ENCODE data around the gene FAM174C.
A peak's percentile ranks its signal among the peaks of the same experiment; 100 is the strongest.
"Not testable (repeated sequence)": the region's sequence is repeated elsewhere in the genome, so short reads cannot be mapped to it uniquely, and the experiment has no call there.

Gene FAM174C

GRCh38 chr19:1245494-1246264 lies 29.7 kb upstream of the FAM174C start:
- no peaks in the 10 kb centered on the region for H4K20me1 ChIP-seq (ENCODE audit: low read depth, low read length)
- H3F3A ChIP-seq (ENCODE audit: insufficient read depth) = peaks cover 25% of the 10 kb centered on the region; the same call in 1 of the 2 replicates
- H3K9ac ChIP-seq (ENCODE audit: low read length) = no peak overlapping the region
- H3K9me3 ChIP-seq (ENCODE audit: insufficient read depth, low read length) = no peaks in the 10 kb centered on the region
- no peaks in the 10 kb centered on the region for H3K9me2 ChIP-seq (replicated peaks; ENCODE audit: insufficient read depth, low read length)
- peaks cover 16% of the 10 kb centered on the region for H3K79me2 ChIP-seq (ENCODE audit: insufficient read depth, low read length)
- H3K27ac ChIP-seq (ENCODE audit: low read depth, low read length) = peak overlapping the region; percentile 31; the same call in 1 of the 2 replicates
- no peak overlapping the region for H2AFZ ChIP-seq (ENCODE audit: low read depth, low read length, severe bottlenecking)
- TF ChIP-seq CTCF (IDR thresholded peaks at IDR 0.05; ENCODE audit: insufficient read depth, low read length, poor library complexity, severe bottlenecking) (no peak), EZH2phosphoT487 (conservative IDR thresholded peaks at IDR 0.05; ENCODE audit: low read length) (no peak)
- peak overlapping the region; percentile 56 for H3K4me2 ChIP-seq (ENCODE audit: low read depth, low read length, poor library complexity, severe bottlenecking)
- no peaks in the 10 kb centered on the region for H3K27me3 ChIP-seq (ENCODE audit: low read length)
- no peak overlapping the region for H3K4me3 ChIP-seq (ENCODE audit: insufficient read depth, low read length, poor library complexity, severe bottlenecking)
- no peaks in the 10 kb centered on the region for H3K36me3 ChIP-seq (ENCODE audit: low read length)

- H3K9me2 ChIP-seq (replicated peaks; ENCODE audit: insufficient read depth, low read length); H3K27me3 ChIP-seq (ENCODE audit: low read length); H3K9ac ChIP-seq (ENCODE audit: low read length); H3K4me2 ChIP-seq (ENCODE audit: low read depth, low read length, poor library complexity, severe bottlenecking); H3K4me3 ChIP-seq (ENCODE audit: insufficient read depth, low read length, poor library complexity, severe bottlenecking); H3K36me3 ChIP-seq (ENCODE audit: low read length); H3K9me3 ChIP-seq (ENCODE audit: insufficient read depth, low read length); H4K20me1 ChIP-seq (ENCODE audit: low read depth, low read length); H2AFZ ChIP-seq (ENCODE audit: low read depth, low read length, severe bottlenecking): not testable (repeated sequence)
- peaks cover 27% of the 10 kb centered on the region; the same call in 1 of the 2 replicates for H3F3A ChIP-seq (ENCODE audit: insufficient read depth)
- peak overlapping the region; percentile 31; the same call in 1 of the 2 replicates for H3K27ac ChIP-seq (ENCODE audit: low read depth, low read length)
- H3K79me2 ChIP-seq (ENCODE audit: insufficient read depth, low read length) = peaks cover 24% of the 10 kb centered on the region
Observed at GRCh38 chr19:1246265-1247087, 28.9 kb upstream of the FAM174C start.

GRCh38 chr19:1247748-1248138 lies 27.6 kb upstream of the FAM174C start:
- no peak overlapping the region for H3K4me3 ChIP-seq (ENCODE audit: insufficient read depth, low read length, poor library complexity, severe bottlenecking)
- H3F3A ChIP-seq (ENCODE audit: insufficient read depth) = peaks cover 28% of the 10 kb centered on the region; the same call in 1 of the 2 replicates
- TF ChIP-seq EZH2phosphoT487 (conservative IDR thresholded peaks at IDR 0.05; ENCODE audit: low read length) (no peak), CTCF (IDR thresholded peaks at IDR 0.05; ENCODE audit: insufficient read depth, low read length, poor library complexity, severe bottlenecking) (no peak)
- H3K79me2 ChIP-seq (ENCODE audit: insufficient read depth, low read length) = peaks cover 19% of the 10 kb centered on the region
- no peaks in the 10 kb centered on the region for H3K9me3 ChIP-seq (ENCODE audit: insufficient read depth, low read length)
- peak overlapping the region; percentile 89 for H3K27ac ChIP-seq (ENCODE audit: low read depth, low read length)
- H3K9me2 ChIP-seq (replicated peaks; ENCODE audit: insufficient read depth, low read length) = no peaks in the 10 kb centered on the region
- H3K27me3 ChIP-seq (ENCODE audit: low read length) = no peaks in the 10 kb centered on the region
- no peak overlapping the region for H2AFZ ChIP-seq (ENCODE audit: low read depth, low read length, severe bottlenecking)
- H3K4me2 ChIP-seq (ENCODE audit: low read depth, low read length, poor library complexity, severe bottlenecking) = peak overlapping the region; percentile 83
- no peaks in the 10 kb centered on the region for H4K20me1 ChIP-seq (ENCODE audit: low read depth, low read length)
- peak overlapping the region; percentile 88 for H3K9ac ChIP-seq (ENCODE audit: low read length)
- H3K36me3 ChIP-seq (ENCODE audit: low read length) = no peaks in the 10 kb centered on the region
